ENCODE results near the gene HHIPL1.
"Not testable (repeated sequence)": the region's sequence is repeated elsewhere in the genome, so short reads cannot be mapped to it uniquely, and the experiment has no call there.

Gene HHIPL1

DNA sequence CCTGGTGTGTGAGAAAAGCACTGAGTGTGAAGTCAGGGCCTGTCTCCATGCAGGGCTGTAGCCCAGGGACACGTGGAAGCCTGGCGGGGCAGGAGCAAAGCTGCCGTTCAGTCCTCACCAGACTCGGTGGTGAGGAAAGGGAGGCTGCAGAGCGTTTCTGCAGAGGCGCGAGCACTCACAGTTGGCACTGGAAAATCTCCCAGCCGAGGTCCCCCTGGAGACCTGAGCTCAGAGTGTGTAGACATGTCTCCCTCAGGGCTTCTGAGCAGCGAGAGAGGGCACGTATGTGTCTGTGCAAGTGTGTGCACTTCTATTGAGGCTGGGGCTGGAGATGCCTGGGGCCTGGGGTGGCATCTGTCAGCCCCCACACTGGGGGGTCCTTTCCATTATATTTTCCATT, 11.0 kb upstream of the HHIPL1 start:
- TF ChIP-seq, protein P1, sequence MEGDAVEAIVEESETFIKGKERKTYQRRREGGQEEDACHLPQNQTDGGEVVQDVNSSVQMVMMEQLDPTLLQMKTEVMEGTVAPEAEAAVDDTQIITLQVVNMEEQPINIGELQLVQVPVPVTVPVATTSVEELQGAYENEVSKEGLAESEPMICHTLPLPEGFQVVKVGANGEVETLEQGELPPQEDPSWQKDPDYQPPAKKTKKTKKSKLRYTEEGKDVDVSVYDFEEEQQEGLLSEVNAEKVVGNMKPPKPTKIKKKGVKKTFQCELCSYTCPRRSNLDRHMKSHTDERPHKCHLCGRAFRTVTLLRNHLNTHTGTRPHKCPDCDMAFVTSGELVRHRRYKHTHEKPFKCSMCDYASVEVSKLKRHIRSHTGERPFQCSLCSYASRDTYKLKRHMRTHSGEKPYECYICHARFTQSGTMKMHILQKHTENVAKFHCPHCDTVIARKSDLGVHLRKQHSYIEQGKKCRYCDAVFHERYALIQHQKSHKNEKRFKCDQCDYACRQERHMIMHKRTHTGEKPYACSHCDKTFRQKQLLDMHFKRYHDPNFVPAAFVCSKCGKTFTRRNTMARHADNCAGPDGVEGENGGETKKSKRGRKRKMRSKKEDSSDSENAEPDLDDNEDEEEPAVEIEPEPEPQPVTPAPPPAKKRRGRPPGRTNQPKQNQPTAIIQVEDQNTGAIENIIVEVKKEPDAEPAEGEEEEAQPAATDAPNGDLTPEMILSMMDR (IDR thresholded peaks at IDR 0.05; ENCODE audit: borderline replicate concordance, control extremely low read depth, extremely low read depth, insufficient read depth, missing control alignments): no peak
- in situ Hi-C loops (cut with MboI; ENCODE audit: low sequenced_read_pairs, unreplicated experiment): loop anchor here (10.0 kb wide), 1 partner anchor 109 kb away; no protein-coding TSS in a partner anchor
- DNase-seq (ENCODE audit: low spot score): no peak

DNA sequence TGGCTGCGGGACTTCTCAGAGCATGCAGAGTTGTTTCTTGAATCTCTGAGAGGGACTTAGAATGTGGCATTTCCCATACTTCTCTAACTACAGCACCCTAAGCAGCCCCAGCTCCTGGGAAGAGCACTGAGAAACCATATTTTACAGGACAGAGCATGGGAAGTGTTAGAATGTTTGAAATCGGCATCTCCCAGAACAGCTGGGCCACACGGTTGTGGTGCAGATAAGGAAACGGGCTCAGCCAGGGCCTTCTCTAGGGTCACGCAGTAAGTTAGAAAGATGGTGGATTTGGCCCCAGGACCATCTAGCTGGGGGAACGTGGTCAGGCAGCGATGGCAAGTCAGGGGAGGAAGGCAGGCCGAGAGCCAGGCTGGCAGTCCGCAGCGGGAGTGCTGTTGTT, 10.5 kb upstream of the HHIPL1 start:
- in situ Hi-C loops (cut with MboI; ENCODE audit: low sequenced_read_pairs, unreplicated experiment): loop anchor here (10.0 kb wide), 1 partner anchor 110 kb away; no protein-coding TSS in a partner anchor
- no peak for DNase-seq (ENCODE audit: low spot score)
- TF ChIP-seq, protein P1 (IDR thresholded peaks at IDR 0.05; ENCODE audit: borderline replicate concordance, control extremely low read depth, extremely low read depth, insufficient read depth, missing control alignments): no peak

DNA sequence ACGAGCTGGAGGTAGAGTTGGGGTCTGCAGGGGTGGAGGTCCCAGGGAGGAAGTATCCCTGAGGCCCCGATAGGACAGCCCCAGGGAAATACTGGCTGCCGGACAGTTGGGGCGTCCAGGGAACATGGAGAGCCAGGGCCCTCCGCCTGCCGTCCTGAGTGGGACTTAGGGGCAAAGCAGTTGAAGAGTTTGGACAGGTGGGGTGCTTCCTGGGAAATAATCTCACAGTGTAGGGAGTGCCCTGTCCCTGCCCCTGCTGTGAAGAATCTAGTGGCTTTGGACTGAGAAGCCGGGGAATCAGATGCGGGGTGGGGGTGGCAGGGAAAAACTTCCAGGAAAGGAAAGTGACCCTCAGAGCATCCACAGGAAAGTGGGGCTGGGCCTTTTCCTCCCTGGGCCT, 9.8 kb upstream of the HHIPL1 start:
- in situ Hi-C loops (cut with MboI; ENCODE audit: low sequenced_read_pairs, unreplicated experiment): loop anchor here (10.0 kb wide), 1 partner anchor 110 kb away; no protein-coding TSS in a partner anchor
- TF ChIP-seq, protein P1 (IDR thresholded peaks at IDR 0.05; ENCODE audit: borderline replicate concordance, control extremely low read depth, extremely low read depth, insufficient read depth, missing control alignments): no peak

DNA sequence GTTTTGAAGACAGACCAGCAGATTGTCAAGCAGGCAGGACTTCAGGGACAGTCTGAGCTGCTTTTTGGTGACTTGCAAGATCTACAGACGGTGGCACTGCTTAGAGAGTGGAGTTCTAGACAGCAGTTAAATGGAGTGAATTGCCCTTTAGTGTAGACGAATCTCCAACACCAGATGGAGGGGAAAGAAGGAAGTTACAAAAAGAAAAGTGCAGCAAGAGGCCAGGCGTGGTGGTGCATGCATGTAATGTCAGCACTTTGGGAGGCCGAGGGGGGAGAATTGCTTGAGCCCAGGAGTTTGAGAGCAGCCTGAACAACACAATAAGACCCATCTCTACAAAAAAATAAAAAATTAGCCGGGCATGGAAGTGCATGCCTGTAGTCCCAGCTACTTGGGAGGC, 8.4 kb upstream of the HHIPL1 start:
- in situ Hi-C loops (cut with MboI; ENCODE audit: low sequenced_read_pairs, unreplicated experiment): loop anchor here (10.0 kb wide), 1 partner anchor 112 kb away; no protein-coding TSS in a partner anchor
- DNase-seq (ENCODE audit: low spot score): no peak
- TF ChIP-seq, protein P1 (IDR thresholded peaks at IDR 0.05; ENCODE audit: borderline replicate concordance, control extremely low read depth, extremely low read depth, insufficient read depth, missing control alignments): no peak

More for the DNA sequence above, 9.8 kb upstream of the HHIPL1 start:
- no peak for DNase-seq (ENCODE audit: low spot score)

DNA sequence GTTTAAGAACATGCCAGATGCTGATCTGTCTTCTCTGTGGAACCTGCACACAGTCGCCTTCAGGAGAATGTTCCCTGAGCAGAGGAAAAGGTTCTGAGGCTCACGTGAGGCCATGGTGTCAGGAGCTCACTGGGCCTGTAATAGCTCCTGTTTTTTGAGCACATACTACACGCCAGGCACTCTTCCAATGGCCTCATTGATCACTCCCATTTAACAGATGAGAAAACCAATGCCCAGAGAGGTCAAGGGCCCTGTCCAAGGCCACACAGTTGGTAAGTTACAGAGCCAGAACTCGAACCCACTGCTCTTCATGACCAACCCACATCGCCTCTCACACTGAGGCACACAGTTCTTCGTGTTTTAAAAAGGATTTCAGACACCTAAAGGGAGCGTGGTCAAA, 7.3 kb upstream of the HHIPL1 start:
- in situ Hi-C loops (cut with MboI; ENCODE audit: low sequenced_read_pairs, unreplicated experiment): loop anchor here (10.0 kb wide), 1 partner anchor 113 kb away; no protein-coding TSS in a partner anchor
- no peak for DNase-seq (ENCODE audit: low spot score)
- TF ChIP-seq, protein P1 (IDR thresholded peaks at IDR 0.05; ENCODE audit: borderline replicate concordance, control extremely low read depth, extremely low read depth, insufficient read depth, missing control alignments): no peak

DNA sequence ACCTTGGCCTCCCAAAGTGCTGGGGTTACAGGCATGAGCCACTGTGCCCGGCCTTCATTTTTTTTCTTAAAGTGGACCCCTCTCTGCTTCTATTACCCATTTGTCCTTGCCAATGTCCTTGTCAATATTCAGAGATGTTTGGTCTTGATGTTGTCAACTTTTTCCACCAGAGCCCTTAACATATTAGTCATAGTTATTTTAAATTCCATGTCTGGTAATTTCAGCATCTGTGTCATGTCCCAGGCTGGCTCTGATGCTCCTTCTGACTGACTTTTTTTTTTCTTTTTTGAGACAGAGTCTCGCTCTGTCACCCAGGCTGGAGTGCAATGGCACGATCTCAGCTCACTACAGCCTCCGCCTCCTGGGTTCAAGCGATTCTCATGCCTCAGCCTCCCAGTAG, 2.2 kb upstream of the HHIPL1 start:
- in situ Hi-C loops (cut with MboI; ENCODE audit: low sequenced_read_pairs, unreplicated experiment); DNase-seq (ENCODE audit: low spot score): not testable (repeated sequence)

DNA sequence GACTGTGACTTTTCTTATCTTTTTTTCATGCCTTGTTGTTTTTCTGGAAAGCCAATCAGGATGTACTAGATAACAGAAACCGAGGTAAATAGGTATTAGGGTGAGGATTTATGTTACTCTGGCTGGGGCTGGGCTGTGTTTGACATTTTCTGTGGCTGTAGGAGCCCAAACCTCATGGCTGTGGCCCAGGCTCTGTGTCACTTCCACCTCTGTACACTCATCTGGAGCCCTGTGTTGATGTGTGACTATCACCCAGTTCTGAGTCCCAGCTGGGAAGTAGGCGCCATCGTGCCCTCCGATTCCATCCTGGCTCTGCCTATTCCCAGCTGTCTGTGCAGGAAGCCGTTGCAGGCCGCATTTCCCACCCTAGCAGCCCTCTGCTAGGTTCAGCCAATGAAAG, 1.6 kb upstream of the HHIPL1 start:
- no peak for DNase-seq (ENCODE audit: low spot score)
- TF ChIP-seq, protein P1 (IDR thresholded peaks at IDR 0.05; ENCODE audit: borderline replicate concordance, control extremely low read depth, extremely low read depth, insufficient read depth, missing control alignments): no peak
- in situ Hi-C loops (cut with MboI; ENCODE audit: low sequenced_read_pairs, unreplicated experiment): no loop called here

Measured in GM13976 (cell line).